NCI-H2227 (cell line): ENCODE measurements around the gene PDIA2.
"Not testable (repeated sequence)": the region's sequence is repeated elsewhere in the genome, so short reads cannot be mapped to it uniquely, and the experiment has no call there.

ENCODE experiments used
- DNase-seq: peaks from one replicate; lab custom pipeline; 2025; ENCODE audit not compliant: unreplicated experiment; lab: John Stamatoyannopoulos, UW

The PDIA2 gene, protein sequence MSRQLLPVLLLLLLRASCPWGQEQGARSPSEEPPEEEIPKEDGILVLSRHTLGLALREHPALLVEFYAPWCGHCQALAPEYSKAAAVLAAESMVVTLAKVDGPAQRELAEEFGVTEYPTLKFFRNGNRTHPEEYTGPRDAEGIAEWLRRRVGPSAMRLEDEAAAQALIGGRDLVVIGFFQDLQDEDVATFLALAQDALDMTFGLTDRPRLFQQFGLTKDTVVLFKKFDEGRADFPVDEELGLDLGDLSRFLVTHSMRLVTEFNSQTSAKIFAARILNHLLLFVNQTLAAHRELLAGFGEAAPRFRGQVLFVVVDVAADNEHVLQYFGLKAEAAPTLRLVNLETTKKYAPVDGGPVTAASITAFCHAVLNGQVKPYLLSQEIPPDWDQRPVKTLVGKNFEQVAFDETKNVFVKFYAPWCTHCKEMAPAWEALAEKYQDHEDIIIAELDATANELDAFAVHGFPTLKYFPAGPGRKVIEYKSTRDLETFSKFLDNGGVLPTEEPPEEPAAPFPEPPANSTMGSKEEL

GRCh38 chr16:283033-283805 is at the start of gene PDIA2:
TSS of gene PDIA2 (plus strand) at chr16:283164. CDS start at chr16:283170, 6 bp downstream.
- DNase-seq = no peak

GRCh38 chr16:234468-235305 is 48.3 kb upstream of the PDIA2 start, which contains the start of gene FAM234A:
TSS of gene FAM234A (plus strand) at chr16:234821. CDS start at chr16:254414, 19,593 bp downstream.
- peak; percentile 95 for DNase-seq

DNA sequence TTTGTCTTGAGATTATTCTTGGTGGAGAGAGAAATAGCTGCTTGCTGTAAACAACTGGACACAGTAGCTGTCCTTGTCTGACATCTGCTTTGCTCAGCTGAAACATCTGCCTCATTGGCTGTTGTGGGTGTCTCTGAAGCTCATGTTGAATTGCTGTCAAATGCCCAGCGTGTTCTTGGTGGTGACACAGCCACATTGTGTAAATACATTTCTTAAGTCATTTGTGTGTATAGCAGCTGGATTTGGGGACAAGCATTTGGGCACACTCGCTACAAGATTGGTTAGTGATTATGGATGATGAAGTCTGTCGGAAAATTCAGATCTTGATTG is 43.1 kb upstream of the PDIA2 start:
- DNase-seq = no peak

DNA sequence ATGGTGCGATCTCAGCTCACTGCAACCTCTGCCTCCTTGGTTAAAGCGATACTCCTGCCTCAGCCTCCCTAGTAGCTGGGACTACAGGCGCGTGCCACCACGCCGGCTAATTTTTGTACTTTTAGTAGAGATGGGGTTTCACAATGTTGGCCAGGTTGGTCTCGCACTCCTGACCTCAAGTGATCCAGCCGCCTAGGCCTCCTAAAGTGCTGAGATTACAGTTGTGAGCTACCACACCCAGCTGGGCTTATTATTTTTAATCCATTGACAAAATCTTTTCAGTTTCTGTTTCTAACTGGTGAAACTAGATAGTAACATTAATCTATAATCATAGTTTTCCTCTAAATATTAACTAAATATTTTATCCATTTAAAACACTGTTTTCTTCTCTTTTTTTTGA is 42.4 kb upstream of the PDIA2 start:
- DNase-seq = no peak

DNA sequence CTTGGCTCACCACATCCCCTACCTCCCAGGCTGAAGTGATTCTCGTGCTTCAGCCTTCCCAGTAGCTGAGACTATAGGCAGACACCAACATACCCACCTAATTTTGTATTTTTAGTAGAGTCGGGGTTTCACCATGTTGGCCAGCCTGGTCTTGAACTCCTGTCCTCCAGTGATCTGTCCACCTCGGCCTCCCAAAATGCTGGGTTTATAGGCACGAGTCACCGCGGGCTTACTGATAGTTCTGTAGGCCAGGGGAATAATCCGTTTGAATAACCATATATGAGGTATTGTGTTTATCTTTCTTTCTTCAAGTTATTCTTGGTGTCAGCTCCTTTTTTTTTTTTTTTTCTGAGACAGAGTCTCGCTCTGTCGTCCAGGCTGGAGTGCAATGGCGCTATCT is 40.7 kb upstream of the PDIA2 start:
- no peak for DNase-seq

GRCh38 chr16:243348-243747 is 39.6 kb upstream of the PDIA2 start:
- DNase-seq = no peak

DNA sequence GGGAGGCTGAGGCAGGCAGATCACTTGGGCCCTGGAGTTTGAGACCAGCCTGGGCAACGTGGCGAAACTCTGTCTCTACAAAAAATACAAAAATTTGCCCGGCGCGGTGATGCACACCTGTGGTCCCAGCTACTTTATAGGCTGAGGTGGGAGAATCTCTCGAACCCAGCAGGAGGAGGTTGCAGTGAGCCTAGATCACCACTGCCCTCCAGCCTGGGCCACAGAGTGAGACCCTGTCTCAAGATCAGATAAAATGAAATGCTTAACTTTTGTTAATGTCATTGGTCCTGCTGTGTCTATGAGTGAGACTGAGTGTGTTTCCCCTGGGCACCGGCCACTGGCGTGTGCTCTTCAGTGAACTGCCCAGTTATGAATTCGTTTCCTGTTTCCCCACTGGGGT is 37.9 kb upstream of the PDIA2 start:
- no peak for DNase-seq

DNA sequence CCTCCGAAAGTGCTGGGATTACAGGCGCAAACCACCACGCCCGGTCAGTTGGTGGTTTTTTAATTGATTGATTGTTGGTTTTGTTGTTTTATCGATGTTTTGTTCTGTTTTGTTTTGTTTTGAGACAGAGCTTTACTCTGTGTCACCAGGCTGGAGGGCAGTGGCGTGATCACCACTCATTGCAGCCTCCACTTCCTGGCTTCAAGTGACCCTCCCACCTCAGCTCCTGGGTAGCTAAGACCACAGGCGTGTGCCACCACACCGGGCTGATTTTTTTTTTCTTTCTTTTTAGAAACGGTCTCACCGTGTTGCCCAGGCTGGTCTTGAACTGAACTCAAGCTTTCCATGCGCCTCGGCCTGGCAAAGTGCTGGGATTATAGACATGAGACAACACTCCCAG is 35.9 kb upstream of the PDIA2 start:
- no peak for DNase-seq

DNA sequence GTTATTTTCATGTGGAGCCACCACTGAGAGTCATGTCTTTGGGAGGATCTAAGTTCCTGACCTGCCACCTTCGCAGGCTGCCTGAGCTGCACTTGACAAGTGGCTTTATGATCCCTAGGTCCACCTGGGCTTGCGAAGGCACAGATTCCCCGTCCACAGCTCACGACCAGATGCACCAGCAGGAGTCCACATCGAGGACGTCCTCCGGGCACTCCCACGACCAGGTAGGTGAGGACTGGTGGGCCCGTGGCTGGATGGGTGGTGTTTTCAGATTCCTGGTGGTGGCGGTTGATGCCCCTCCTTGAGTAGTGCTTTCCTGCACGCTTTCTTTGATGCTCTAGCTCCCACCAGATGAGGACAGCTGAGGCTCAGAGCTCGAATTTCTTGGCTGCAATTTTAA is 33.5 kb upstream of the PDIA2 start:
- DNase-seq = no peak

DNA sequence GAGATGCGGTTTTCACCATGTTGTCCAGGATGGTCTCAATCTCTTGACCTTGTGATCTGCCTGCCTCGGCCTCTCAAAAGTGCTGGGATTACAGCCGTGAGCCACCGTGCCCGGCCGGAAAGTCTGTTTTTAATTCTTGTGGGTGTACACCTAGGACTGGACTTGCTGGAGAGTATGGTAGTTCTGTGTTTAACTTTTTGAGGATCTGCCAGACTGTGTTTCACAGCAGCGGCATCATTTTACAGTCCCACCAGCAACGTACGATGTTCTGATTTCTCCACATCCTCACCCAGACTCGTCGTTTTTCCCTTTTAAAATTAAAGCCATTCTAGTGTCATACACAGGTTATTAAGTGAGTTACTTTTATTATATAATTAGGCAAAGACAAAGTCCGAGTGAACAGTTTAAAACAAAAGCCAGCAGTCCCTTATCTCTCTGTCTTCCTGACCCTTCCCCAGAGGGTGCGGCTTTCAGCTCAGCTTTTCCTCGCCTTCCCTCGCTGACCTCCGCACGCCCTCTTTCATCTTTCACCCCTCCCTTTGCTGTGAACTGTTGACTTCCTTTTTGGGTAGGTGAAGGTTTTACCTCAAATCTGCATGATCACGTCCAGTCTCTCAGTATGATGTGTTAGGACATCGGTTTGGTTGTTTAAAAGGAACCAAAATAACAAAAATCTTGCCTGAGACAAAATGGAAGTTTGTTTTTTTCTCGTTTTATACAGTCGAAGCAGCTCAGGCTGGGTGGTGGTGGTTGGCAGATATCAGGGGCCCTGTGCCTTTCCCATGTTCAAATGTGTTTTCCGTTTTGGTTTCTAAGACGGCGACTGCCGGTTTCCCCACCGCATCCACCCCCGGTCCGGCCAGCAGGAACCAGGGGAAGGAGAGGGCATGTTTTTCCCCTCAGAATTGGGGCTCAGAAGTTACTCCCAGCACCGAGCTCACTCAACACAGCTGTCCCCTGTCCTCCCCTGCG is 30.3 kb upstream of the PDIA2 start:
- DNase-seq = no peak

DNA sequence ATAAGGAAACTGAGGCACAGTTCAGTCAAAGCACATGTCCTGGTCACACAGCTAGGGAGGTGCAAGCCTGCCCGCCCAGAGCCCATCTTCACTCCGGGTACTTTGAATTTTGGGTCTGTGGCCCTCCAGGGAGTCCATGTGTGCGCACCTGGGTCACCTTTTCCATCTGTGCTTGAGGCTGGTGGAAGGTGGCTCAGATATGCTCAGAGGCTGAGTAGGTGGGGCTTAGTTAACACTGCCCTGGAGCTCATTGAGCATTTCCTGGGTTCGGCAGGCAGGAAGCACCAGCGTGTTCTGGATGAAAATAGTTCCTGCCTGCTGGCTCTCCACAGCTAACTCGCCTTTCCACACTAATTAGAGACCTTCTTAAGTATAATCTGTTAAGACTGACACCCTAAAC is 29.1 kb upstream of the PDIA2 start:
- DNase-seq = no peak

GRCh38 chr16:254461-254860 is 28.5 kb upstream of the PDIA2 start:
- DNase-seq = no peak

DNA sequence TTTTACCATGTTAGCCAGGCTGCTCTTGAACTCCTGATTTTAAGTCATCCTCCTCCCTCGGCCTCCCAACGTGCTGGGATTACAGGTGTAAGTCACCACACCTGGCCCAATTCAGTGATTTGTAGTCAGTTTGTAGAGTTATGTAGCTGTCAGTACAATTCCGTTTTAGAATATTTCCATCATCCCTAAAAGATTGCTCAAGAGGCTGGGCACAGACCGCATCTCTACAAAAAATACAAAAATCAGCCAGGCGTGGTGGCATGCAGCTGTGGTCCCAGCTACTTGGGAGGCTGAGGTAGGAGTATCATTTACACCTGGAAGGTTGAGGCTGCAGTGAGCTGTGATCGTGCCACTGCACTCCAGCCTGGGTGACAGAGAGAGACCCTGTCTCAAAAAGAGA is 27.8 kb upstream of the PDIA2 start:
- DNase-seq = no peak

DNA sequence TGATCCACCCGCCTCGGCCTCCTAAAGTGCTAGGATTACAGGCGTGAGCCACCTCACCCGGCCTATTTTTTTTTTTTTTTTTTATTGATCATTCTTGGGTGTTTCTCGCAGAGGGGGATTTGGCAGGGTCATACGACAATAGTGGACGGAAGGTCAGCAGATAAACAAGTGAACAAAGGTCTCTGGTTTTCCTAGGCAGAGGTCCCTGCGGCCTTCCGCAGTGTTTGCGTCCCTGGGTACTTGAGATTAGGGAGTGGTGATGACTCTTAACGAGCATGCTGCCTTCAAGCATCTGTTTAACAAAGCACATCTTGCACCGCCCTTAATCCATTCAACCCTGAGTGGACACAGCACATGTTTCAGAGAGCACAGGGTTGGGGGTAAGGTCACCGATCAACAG is 24.9 kb upstream of the PDIA2 start:
- not testable (repeated sequence) for DNase-seq

- no peak for DNase-seq
Measured at GRCh38 chr16:259226-259625, 23.7 kb upstream of the PDIA2 start.

- no peak for DNase-seq
Measured at GRCh38 chr16:259814-260253, 23.1 kb upstream of the PDIA2 start.

GRCh38 chr16:260326-260725 is 22.6 kb upstream of the PDIA2 start:
- no peak for DNase-seq

- DNase-seq = no peak
Measured at GRCh38 chr16:261031-261691, 21.8 kb upstream of the PDIA2 start.

DNA sequence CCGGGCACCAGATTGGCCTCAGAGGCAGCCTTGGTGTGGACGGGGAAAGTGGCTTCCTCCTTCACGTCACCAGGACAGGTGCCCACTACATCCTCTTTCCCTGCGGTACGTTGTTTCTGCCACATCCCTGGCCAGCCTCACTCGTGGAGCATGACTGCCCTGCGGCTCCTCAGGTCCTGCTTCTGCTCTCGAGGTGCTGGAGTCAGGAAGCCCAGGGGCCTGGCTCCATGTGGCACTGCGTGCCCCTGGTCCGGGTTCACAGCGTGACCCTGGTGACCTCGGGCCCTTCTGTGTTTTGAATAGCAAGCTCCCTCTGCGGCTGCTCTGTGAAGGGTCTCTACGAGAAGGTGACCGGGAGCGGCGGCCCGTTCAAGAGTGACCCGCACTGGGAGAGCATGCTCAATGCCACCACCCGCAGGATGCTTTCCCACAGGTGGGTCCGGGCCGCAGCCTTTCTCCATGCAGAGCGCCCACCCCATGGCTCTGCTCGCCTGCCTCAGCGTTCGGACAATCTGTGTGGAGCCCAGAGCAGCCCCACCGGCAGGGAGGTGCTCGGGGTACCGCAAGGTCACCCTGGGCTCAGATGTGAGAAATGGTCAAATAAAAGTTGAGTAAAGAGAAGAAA is 20.7 kb upstream of the PDIA2 start:
- no peak for DNase-seq
